GM19452 (cell line): ENCODE measurements around the gene RRH.
"Not testable (repeated sequence)": the region's sequence is repeated elsewhere in the genome, so short reads cannot be mapped to it uniquely, and the experiment has no call there.

Experiments used
- ATAC-seq: cut with Tn5 transposase; IDR thresholded peaks from one replicate; pipeline ENCODE4 v1.9.1; 2021; ENCODE audit not compliant: unreplicated experiment

Gene RRH

GRCh38 chr4:109836985-109837384 lies 9.2 kb downstream of the RRH start:
- no peak for ATAC-seq

- no peak for ATAC-seq
These were observed 18.8 kb downstream of the RRH start for GRCh38 chr4:109846395-109847098.

GRCh38 chr4:109847896-109848442 lies 20.2 kb downstream of the RRH start, which contains the start of gene LRIT3:
Gene LRIT3, plus strand, starts transcription at chr4:109848107. Its CDS starts 95 bp downstream, at chr4:109848202.
- ATAC-seq, result no peak

GRCh38 chr4:109848501-109848900 lies 20.7 kb downstream of the RRH start:
- ATAC-seq, result no peak

- no peak for ATAC-seq
These were observed 22.8 kb downstream of the RRH start for GRCh38 chr4:109850601-109851000.

GRCh38 chr4:109859426-109860300 lies 31.9 kb downstream of the RRH start:
- not testable (repeated sequence) for ATAC-seq

- no peak for ATAC-seq
These were observed 33.5 kb downstream of the RRH start for GRCh38 chr4:109861271-109861670.

GRCh38 chr4:109861916-109862511 lies 34.2 kb downstream of the RRH start:
- ATAC-seq, result no peak

GRCh38 chr4:109864134-109864533 lies 36.4 kb downstream of the RRH start:
- ATAC-seq, result no peak

GRCh38 chr4:109870061-109870460 lies 42.3 kb downstream of the RRH start:
- no peak for ATAC-seq

- no peak for ATAC-seq
These were observed 44.3 kb downstream of the RRH start for GRCh38 chr4:109872065-109872464.

- no peak for ATAC-seq
These were observed 45.3 kb downstream of the RRH start for GRCh38 chr4:109872950-109873656.

- no peak for ATAC-seq
These were observed 46.2 kb downstream of the RRH start for GRCh38 chr4:109873791-109874514.

- ATAC-seq, result no peak
These were observed 47.3 kb downstream of the RRH start for GRCh38 chr4:109875106-109875505.

GRCh38 chr4:109875553-109875952 lies 47.8 kb downstream of the RRH start:
- ATAC-seq, result not testable (repeated sequence)

GRCh38 chr4:109876634-109877265 lies 49.0 kb downstream of the RRH start:
- ATAC-seq, result no peak

- ATAC-seq, result peak; percentile 84
These were observed 49.6 kb downstream of the RRH start for GRCh38 chr4:109877400-109877799.

- no peak for ATAC-seq
These were observed 50.6 kb downstream of the RRH start for GRCh38 chr4:109878355-109878754.

- no peak for ATAC-seq
These were observed 51.3 kb downstream of the RRH start for GRCh38 chr4:109879081-109879480.
